HEK293 (cell line): ENCODE data around the gene ENTREP3.

Experiments used
- AEBP2 ChIP-seq: fragments of 450-650 bp; formaldehyde crosslinking; IDR thresholded peaks from 2 replicates; pipeline ENCODE4 v1.5.1; 2016; ENCODE audit warnings: missing biosample characterization, missing genetic modification characterization, borderline replicate concordance
- ATF2 ChIP-seq: fragments of 450-650 bp; formaldehyde crosslinking; IDR thresholded peaks from 2 replicates; pipeline ENCODE4 v1.5.1; 2016; ENCODE audit warnings: missing biosample characterization, missing genetic modification characterization, low read depth
- HOXD13 ChIP-seq: sonication (generic); formaldehyde crosslinking; IDR thresholded peaks from 2 replicates; pipeline ENCODE4 v1.8.0; 2022; ENCODE audit warnings: missing genetic modification reagents, borderline replicate concordance
- PBX3 ChIP-seq: sonication (generic); formaldehyde crosslinking; IDR thresholded peaks from 2 replicates; pipeline ENCODE4 v1.8.1; 2022; ENCODE audit warnings: mild to moderate bottlenecking, moderate library complexity, missing genetic modification reagents
- REPIN1 ChIP-seq: fragments of 450-650 bp; formaldehyde crosslinking; IDR thresholded peaks from 2 replicates; pipeline ENCODE4 v1.5.1; 2017; ENCODE audit warnings: missing biosample characterization, missing genetic modification characterization, low read depth
- SP2 ChIP-seq: fragments of 450-650 bp; formaldehyde crosslinking; IDR thresholded peaks from 2 replicates; pipeline ENCODE4 v1.5.1; 2016; ENCODE audit warnings: missing biosample characterization, missing genetic modification characterization
- SP3 ChIP-seq: fragments of 450-650 bp; formaldehyde crosslinking; IDR thresholded peaks from 2 replicates; pipeline ENCODE4 v1.5.1; 2016; ENCODE audit warnings: missing biosample characterization, missing genetic modification characterization
- TSHZ1 ChIP-seq: fragments of 450-650 bp; formaldehyde crosslinking; IDR thresholded peaks from 2 replicates; pipeline ENCODE4 v1.5.1; 2016; ENCODE audit warnings: missing biosample characterization, missing genetic modification characterization, borderline replicate concordance
- YY1 ChIP-seq: fragments of 450-650 bp; formaldehyde crosslinking; IDR thresholded peaks from 2 replicates; pipeline ENCODE4 v1.5.1; 2018; ENCODE audit warnings: missing biosample characterization, missing genetic modification characterization
- ZNF112 ChIP-seq: fragments of 450-650 bp; formaldehyde crosslinking; IDR thresholded peaks from 2 replicates; pipeline ENCODE4 v1.5.0; 2017; ENCODE audit warnings: missing biosample characterization, missing genetic modification characterization
- ZNF114 ChIP-seq: fragments of 450-650 bp; formaldehyde crosslinking; IDR thresholded peaks from 2 replicates; pipeline ENCODE4 v1.5.0; 2017; ENCODE audit warnings: missing biosample characterization, missing genetic modification characterization
- ZNF121 ChIP-seq: fragments of 450-650 bp; formaldehyde crosslinking; IDR thresholded peaks from 2 replicates; pipeline ENCODE4 v1.5.1; 2016; ENCODE audit warnings: missing biosample characterization, missing genetic modification characterization
- ZNF133 ChIP-seq: fragments of 450-650 bp; formaldehyde crosslinking; IDR thresholded peaks from 2 replicates; pipeline ENCODE4 v1.5.1; 2016; ENCODE audit warnings: missing biosample characterization, missing genetic modification characterization
- ZNF140 ChIP-seq: fragments of 450-650 bp; formaldehyde crosslinking; IDR thresholded peaks from 2 replicates; pipeline ENCODE4 v1.5.1; 2016; ENCODE audit warnings: missing biosample characterization, missing genetic modification characterization
- ZNF146 ChIP-seq: fragments of 450-650 bp; formaldehyde crosslinking; IDR thresholded peaks from 2 replicates; pipeline ENCODE4 v1.5.1; 2016; ENCODE audit warnings: missing biosample characterization, missing genetic modification characterization
- ZNF2 ChIP-seq: fragments of 450-650 bp; formaldehyde crosslinking; IDR thresholded peaks from 2 replicates; pipeline ENCODE4 v1.5.1; 2016; ENCODE audit warnings: missing biosample characterization, missing genetic modification characterization
- ZNF221 ChIP-seq: fragments of 450-650 bp; formaldehyde crosslinking; IDR thresholded peaks from 2 replicates; pipeline ENCODE4 v1.5.1; 2017; ENCODE audit warnings: missing biosample characterization, missing genetic modification characterization, borderline replicate concordance
- ZNF223 ChIP-seq: fragments of 450-650 bp; formaldehyde crosslinking; IDR thresholded peaks from 2 replicates; pipeline ENCODE4 v1.5.1; 2016; ENCODE audit warnings: missing biosample characterization, missing genetic modification characterization
- ZNF24 ChIP-seq: fragments of 450-650 bp; formaldehyde crosslinking; IDR thresholded peaks from 2 replicates; pipeline ENCODE4 v1.5.1; 2016; ENCODE audit warnings: missing biosample characterization, missing genetic modification characterization
- ZNF280C ChIP-seq: fragments of 450-650 bp; formaldehyde crosslinking; IDR thresholded peaks from 2 replicates; pipeline ENCODE4 v1.5.1; 2016; ENCODE audit warnings: missing biosample characterization, missing genetic modification characterization
- ZNF391 ChIP-seq: fragments of 450-650 bp; formaldehyde crosslinking; IDR thresholded peaks from 2 replicates; pipeline ENCODE4 v1.5.1; 2016; ENCODE audit warnings: low read depth, missing biosample characterization, missing genetic modification characterization, borderline replicate concordance
- ZNF558 ChIP-seq: fragments of 450-650 bp; formaldehyde crosslinking; IDR thresholded peaks from 2 replicates; pipeline ENCODE4 v1.5.1; 2016; ENCODE audit warnings: missing biosample characterization, missing genetic modification characterization
- ZNF580 ChIP-seq: fragments of 450-650 bp; formaldehyde crosslinking; IDR thresholded peaks from 2 replicates; pipeline ENCODE4 v1.5.1; 2016; ENCODE audit warnings: missing biosample characterization, missing genetic modification characterization
- ZNF621 ChIP-seq: fragments of 450-650 bp; formaldehyde crosslinking; IDR thresholded peaks from 2 replicates; pipeline ENCODE4 v1.5.1; 2017; ENCODE audit warnings: missing biosample characterization, missing genetic modification characterization
- ZNF707 ChIP-seq: fragments of 450-650 bp; formaldehyde crosslinking; IDR thresholded peaks from 2 replicates; pipeline ENCODE4 v1.5.1; 2016; ENCODE audit warnings: missing biosample characterization, missing genetic modification characterization
- ZNF76 ChIP-seq: fragments of 450-650 bp; formaldehyde crosslinking; IDR thresholded peaks from 2 replicates; pipeline ENCODE4; 2016; ENCODE audit warnings: low read depth, missing biosample characterization, missing genetic modification characterization, borderline replicate concordance
- ZSCAN18 ChIP-seq: fragments of 450-650 bp; formaldehyde crosslinking; IDR thresholded peaks from 2 replicates; pipeline ENCODE4 v1.5.1; 2016; ENCODE audit warnings: missing biosample characterization, missing genetic modification characterization

Gene ENTREP3

GRCh38 chr1:155218854-155219591, 36.3 kb downstream of the ENTREP3 start (continued):
- TF ChIP-seq AEBP2 (no peak), SP2 (tag by site-specific recombination) (no peak), ZSCAN18 (no peak), ZNF221 (no peak), ZNF558 (tag by site-specific recombination) (no peak), ZNF223 (tag by site-specific recombination) (no peak), PBX3 (CRISPR knock-in tag) (no peak), TSHZ1 (tag by site-specific recombination) (no peak), SP3 (tag by site-specific recombination) (no peak), ZNF121 (tag by site-specific recombination) (no peak), ZNF146 (no peak), ZNF24 (tag by site-specific recombination) (0 out of 2 replicates have a peak, but pooled peaks have one; percentile 52), ZNF112 (tag by site-specific recombination) (no peak), ZNF621 (no peak), ZNF391 (tag by site-specific recombination) (peak; percentile 32; the same call in 1 of the 2 replicates), ATF2 (no peak), ZNF2 (tag by site-specific recombination) (no peak), ZNF76 (tag by site-specific recombination) (peak; percentile 39; the same call in 1 of the 2 replicates), ZNF580 (tag by site-specific recombination) (peak; percentile 39; the same call in 1 of the 2 replicates), REPIN1 (no peak), YY1 (tag by site-specific recombination) (peak; percentile 93), ZNF280C (no peak), ZNF707 (tag by site-specific recombination) (no peak), HOXD13 (CRISPR knock-in tag) (no peak), ZNF140 (tag by site-specific recombination) (no peak), ZNF114 (no peak), ZNF133 (no peak)
